HG03175 (cell line): ENCODE results near the gene RNF32.

Experiments
- ATAC-seq: cut with Tn5 transposase; IDR thresholded peaks from one replicate; pipeline ENCODE4 v1.9.1; 2021; ENCODE audit warnings: mild to moderate bottlenecking, moderate library complexity; ENCODE audit not compliant: unreplicated experiment

The RNF32 gene

DNA sequence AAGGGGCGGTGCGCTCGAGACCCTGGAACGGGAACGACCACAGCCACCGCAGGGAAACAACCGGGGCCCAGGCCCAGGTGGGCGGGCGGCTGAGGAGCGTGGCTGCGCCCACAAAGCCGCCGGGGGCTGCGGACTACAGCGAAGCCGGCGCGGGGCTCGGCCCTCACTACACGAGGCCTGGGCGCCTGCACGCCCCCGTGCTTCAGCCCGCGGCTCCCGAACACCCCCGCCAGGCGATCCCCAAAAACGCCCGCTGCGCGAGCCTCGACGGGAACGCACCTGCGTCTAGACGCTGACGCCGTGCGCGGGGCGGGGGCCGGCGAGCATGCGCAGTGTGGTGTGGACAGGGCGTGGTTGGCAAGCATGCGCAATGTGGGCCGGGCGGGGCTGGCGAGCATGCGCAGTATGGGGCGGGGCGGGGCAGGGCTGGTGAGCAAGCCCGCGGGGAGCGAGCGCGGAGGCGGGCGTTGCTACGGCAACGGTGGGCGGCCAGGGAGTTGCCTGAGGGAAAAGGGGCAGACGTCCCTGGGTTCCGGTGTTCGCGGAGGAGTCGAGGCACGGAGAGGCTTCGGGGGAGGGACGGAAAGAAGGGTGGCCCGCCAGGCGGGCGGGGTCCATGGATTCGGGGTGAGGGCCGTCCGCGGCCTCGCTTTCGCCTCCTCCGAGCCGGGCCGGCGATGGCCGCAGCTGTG, at the start of gene RNF32:
RNF32 (plus strand) TSS at position 518 of the 692 bp plus-strand sequence. CDS start 3,104 bp downstream, outside the sequence.
- ATAC-seq, result peak; percentile 69

- ATAC-seq, result no peak
Observed at GRCh38 chr7:156592155-156592884, 48.3 kb upstream of the RNF32 start.

GRCh38 chr7:156594283-156595080, 46.1 kb upstream of the RNF32 start:
- no peak for ATAC-seq

DNA sequence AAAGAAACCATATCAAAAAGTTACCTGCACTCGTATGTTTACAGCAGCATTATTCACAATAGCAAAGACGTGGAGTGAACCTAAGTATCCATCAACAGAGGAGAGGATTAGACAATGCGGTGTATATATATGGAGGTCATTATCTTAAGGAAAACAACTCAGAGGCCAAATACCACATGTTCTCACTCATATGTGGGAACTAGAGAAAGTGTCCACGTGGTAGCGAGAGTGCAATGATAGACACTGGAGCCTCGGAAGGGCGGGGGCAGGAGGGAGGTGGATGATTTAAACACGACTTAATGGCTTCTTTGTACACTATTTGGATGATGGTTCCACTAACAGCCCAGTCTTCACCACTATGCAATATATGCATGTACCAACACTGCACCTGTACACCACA, 40.1 kb upstream of the RNF32 start:
- no peak for ATAC-seq

- ATAC-seq, result no peak
Observed at GRCh38 chr7:156602283-156602682, 38.3 kb upstream of the RNF32 start.

DNA sequence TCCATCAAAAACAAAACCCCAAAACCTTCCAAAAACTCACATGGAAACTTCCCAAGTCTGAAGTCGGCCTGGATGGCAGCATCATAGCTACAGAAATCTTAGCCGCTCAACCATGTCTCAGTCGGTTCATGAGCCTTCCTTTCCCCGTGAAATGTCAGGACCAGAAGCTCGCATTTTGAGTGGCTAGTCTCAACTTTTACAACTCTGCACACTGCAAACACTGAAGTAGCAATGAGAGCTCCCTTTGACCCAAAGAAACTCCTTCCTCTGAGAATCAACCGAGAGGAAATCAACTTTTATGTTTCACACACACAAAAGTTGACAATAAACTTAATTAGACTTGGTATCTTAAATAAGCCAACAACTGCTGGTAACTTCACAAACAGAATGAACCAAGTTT, 37.6 kb upstream of the RNF32 start:
- no peak for ATAC-seq

GRCh38 chr7:156603629-156604028, 36.9 kb upstream of the RNF32 start:
- no peak for ATAC-seq

DNA sequence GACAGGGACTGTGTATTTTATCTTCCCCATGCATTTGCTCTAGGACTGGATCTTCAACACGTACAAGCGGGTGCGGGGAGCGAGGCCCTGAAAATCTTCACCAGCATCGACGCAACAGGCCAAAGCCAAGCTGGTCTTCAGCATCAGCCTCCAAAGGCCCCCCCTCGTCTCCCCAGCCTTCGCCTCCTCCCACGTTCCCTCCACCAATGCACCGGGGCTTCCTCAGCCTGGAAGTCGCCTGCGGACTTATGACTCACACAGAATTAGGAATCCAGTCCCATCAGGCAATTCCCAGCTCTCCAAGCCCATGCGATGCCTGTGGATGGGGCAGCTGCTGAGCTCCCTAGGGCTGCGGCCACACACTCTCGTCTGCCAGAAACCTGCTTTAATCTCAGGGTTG, 36.3 kb upstream of the RNF32 start:
- no peak for ATAC-seq

DNA sequence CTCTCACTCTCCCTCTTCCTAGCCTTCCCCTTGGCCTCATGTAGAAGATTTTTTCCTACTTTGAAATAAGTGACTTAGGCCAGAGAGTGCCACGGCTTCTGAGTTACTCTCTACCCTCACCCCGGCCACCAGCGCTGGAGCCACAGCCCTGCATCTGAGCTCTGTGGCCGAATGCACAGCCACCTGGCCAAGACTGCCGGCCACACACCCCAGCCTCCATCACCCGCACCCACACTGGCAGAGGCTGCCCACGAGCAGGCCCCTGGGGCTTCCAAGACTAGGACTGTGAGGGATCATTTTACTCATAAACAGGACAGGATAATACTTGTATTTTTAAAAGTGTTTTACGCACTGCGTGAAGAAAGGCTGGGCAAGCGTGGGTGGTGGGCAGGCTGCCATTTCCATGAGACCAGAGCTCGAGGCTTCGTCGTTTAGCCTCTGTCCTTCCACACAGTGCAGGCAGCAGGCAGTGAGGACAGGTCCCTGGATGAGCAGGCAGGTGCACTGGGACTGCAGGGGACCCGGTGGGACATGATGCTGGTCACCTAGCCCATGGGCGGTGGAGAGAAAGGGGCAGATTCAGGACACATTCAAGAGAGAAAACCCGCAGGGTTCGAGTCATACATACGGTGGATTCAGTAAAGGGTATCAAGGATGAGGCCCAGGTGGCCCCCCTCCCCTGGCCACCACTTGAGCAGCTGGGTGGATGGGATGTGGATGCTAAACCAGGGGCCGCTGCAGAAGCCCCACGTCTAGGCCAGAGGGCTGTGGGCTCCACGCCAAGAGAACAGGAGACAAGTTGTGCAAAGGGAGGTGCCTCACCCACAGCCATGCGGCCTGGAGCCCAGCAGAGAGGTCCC, 35.5 kb upstream of the RNF32 start:
- ATAC-seq, result no peak

GRCh38 chr7:156606135-156606534, 34.4 kb upstream of the RNF32 start:
- ATAC-seq, result no peak

- no peak for ATAC-seq
Observed at GRCh38 chr7:156606691-156607331, 33.8 kb upstream of the RNF32 start.

GRCh38 chr7:156607332-156608172, 33.0 kb upstream of the RNF32 start:
- ATAC-seq, result no peak

DNA sequence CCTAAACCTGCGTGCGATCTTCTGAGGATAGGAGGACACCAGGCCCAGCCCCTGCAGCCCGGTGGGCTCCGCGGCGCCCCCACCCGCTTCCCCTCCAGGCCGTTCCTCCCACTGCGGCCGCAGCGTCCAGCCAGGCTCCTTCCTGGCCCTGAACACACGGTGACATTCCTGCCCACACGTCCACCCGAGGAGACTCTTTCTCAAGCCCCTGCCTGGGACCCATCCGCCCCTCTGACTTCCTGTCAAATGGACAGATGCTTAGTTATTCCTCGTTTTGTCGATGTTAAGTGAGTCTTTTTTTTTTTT, 32.4 kb upstream of the RNF32 start:
- no peak for ATAC-seq

DNA sequence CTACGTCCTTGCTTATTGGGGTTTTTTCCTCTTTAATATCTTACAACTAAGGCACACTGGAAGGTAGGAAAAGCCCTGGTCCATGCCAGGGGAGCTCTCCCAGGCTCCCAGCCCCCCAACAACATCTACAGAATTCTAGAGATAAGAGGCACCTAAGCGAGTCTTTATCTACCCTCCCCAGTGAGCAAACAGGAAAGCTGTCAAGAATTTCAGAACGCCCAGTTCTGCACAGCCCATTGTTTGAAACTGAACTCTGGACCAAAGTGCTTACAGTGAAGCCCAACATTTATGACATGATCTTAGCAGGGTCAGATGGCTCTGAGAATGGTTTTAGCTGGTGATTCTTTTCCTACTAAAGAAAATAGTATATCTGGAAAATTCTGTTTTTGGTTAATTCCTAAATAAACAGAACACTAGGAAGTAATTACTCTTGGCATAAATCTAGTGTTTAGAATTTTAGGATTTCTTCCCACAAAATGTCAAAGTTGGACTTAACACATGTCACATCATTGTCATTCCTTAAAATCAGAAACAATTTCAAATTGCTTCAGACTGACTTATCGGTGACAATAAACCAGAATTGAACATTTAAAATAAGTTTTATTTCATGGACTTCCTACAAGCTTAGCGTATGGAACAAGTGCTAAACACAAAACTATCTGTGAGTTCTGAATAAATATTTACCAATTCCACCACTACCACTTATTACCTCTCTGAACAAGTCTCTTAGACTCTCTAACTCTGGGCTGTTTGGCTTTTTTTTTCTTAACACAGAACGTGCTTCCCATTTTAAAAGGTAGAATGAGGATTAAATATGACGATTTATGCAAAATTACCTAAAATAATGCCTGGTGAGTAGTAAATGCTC, 31.3 kb upstream of the RNF32 start:
- no peak for ATAC-seq

DNA sequence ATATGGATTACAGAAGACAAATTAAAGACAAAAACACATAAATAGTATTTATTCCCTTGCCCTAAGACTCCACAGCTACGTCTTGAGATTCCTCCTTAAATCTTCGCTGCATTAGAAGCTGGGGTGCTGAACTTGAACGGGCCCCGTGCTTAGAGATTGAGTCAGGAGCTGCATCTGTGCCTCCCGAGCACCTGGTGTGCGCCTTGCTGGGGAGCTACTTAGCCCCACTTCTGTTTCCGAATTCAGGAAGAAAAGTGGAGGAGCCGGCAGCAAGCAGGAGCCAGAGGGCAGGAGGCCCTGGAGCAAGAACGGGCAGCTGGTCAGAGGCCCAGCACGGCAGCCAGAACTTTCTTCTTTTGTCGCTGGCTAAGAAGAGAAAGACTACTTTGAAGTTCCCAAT, 30.4 kb upstream of the RNF32 start:
- no peak for ATAC-seq

GRCh38 chr7:156610601-156611000, 30.0 kb upstream of the RNF32 start:
- no peak for ATAC-seq

DNA sequence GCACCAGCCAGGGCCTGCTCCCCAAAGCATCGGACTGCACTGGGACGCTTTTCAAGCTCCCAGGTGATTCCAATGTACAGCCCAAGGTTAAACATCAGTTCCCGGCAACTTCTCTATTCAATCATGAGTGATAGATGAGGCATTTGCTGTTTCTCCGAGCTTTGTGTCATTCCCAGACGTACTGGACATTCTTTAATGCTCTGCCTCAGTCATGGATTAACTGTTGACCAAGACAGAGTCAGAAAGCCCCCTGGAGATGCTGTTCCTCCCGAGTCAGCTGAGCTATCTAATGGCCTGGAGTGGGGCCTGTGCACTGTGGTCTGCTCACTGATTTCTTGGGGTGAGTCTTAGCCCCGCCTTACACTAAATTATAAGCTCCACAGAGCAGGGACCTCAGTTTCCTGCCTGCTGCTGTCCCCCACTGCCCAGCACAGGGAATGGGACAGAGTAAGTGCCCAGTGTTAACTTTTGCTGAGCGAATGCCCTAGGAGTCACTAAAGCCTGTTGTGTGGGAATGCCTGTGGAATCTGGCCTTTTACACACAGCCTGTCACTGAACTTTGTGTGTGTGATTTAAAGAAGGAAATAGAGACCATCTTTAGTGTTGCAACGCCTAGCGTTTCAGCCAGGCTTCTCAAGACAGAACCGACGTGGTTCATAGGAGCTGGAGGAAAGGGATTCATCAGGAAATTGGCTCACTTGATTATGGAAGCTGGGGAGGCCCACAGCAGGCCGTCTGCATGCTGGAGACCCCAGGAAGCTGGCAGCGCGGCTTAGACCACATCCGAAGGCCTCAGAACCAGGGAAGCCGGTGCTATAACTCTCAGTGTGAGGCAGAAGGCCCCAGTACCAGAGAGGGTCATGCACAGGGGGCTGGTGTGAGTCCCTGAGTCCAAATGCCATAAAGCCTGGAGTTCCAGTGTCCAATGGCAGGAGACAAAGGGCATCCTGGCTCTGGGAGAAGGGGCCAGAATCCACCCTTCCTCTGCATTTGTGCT, 29.3 kb upstream of the RNF32 start:
- ATAC-seq, result no peak
